Measurements from ENCODE around the gene XRRA1.

Gene XRRA1

GRCh38 chr11:74863410-74863809 is 85.5 kb downstream of the XRRA1 start:
- no peaks in the 10 kb centered on the region for H3K4me1 ChIP-seq (ENCODE audit: control insufficient read depth, insufficient read depth, low read length)
- TF ChIP-seq ZNF26 (tag by site-specific recombination; IDR thresholded peaks at IDR 0.05) (no peak), ZBTB20 (tag by site-specific recombination; IDR thresholded peaks at IDR 0.05) (no peak), BCL11B (tag by site-specific recombination; IDR thresholded peaks at IDR 0.05; ENCODE audit: low read depth) (no peak), ZNF112 (tag by site-specific recombination; IDR thresholded peaks at IDR 0.05) (no peak), ZNF280D (tag by site-specific recombination; IDR thresholded peaks at IDR 0.05) (no peak), ZNF37A (tag by site-specific recombination; IDR thresholded peaks at IDR 0.05) (no peak), ZSCAN16 (tag by site-specific recombination; IDR thresholded peaks at IDR 0.05) (no peak), ZNF266 (tag by site-specific recombination; IDR thresholded peaks at IDR 0.05; ENCODE audit: low read depth) (no peak), ZNF645 (tag by site-specific recombination; IDR thresholded peaks at IDR 0.05) (no peak), ZEB2 (tag by site-specific recombination; IDR thresholded peaks at IDR 0.05) (no peak), ZNF623 (tag by site-specific recombination; IDR thresholded peaks at IDR 0.05) (no peak), ZNF521 (tag by site-specific recombination; IDR thresholded peaks at IDR 0.05) (no peak), ZNF571 (tag by site-specific recombination; IDR thresholded peaks at IDR 0.05) (no peak), ZNF785 (tag by site-specific recombination; IDR thresholded peaks at IDR 0.05) (no peak), REST (tag by site-specific recombination; IDR thresholded peaks at IDR 0.05) (no peak)
- no peak overlapping the region for H3K4me3 ChIP-seq (ENCODE audit: low read depth, low read length)
- H3K27ac ChIP-seq (ENCODE audit: extremely low read depth, low read depth, low read length) = no peak overlapping the region
- H3K9me3 ChIP-seq (ENCODE audit: control insufficient read depth, insufficient read depth, low read depth, low read length) = no peaks in the 10 kb centered on the region
- H3K36me3 ChIP-seq (ENCODE audit: control insufficient read depth in 2 of 2, insufficient read depth in 1 of 2, low read length in 2 of 2) = peaks cover 0 to 57% of the 10 kb centered on the region in 2 experiments; a peak in 1 of 3 replicates
- ChIA-PET CTCF (interaction anchor here (0.5 kb wide), 1 partner anchor 342 kb away, joined by 3 read pairs; no protein-coding TSS in a partner anchor), POLR2A (no interaction called here)

GRCh38 chr11:74860743-74861142 is 88.1 kb downstream of the XRRA1 start:
- Histone ChIP-seq H3K27ac (ENCODE audit: extremely low read depth, low read depth, low read length) (no peak overlapping the region), H3K9me3 (ENCODE audit: control insufficient read depth, insufficient read depth, low read depth, low read length) (no peaks in the 10 kb centered on the region), H3K36me3 (ENCODE audit: control insufficient read depth in 2 of 2, insufficient read depth in 1 of 2, low read length in 2 of 2) (peaks cover 0 to 73% of the 10 kb centered on the region in 2 experiments; a peak in 1 of 3 replicates), H3K4me1 (ENCODE audit: control insufficient read depth, insufficient read depth, low read length) (no peaks in the 10 kb centered on the region), H3K4me3 (ENCODE audit: low read depth, low read length) (no peak overlapping the region)
- ChIA-PET CTCF (no interaction called here), POLR2A (no interaction called here)
- no peak for TF ChIP-seq ZNF398 (tag by site-specific recombination; IDR thresholded peaks at IDR 0.05)
- TF ChIP-seq ZNF121 (tag by site-specific recombination; IDR thresholded peaks at IDR 0.05) = no peak
- TF ChIP-seq SCRT2 (tag by site-specific recombination; IDR thresholded peaks at IDR 0.05) = no peak
- TF ChIP-seq ATF2 (tag by site-specific recombination; IDR thresholded peaks at IDR 0.05; ENCODE audit: low read depth) = no peak
- TF ChIP-seq ZNF174 (tag by site-specific recombination; IDR thresholded peaks at IDR 0.05) = no peak
- TF ChIP-seq ZNF692 (tag by site-specific recombination; IDR thresholded peaks at IDR 0.05) = no peak
- TF ChIP-seq ZBTB20 (tag by site-specific recombination; IDR thresholded peaks at IDR 0.05) = no peak
- TF ChIP-seq ZNF529 (tag by site-specific recombination; IDR thresholded peaks at IDR 0.05; ENCODE audit: insufficient replicate concordance) = no peak

Data from HEK293 (cell line).